ENCODE data around the gene GLT6D1.
"Not testable (repeated sequence)": the region's sequence is repeated elsewhere in the genome, so short reads cannot be mapped to it uniquely, and the experiment has no call there.

The GLT6D1 gene

GRCh38 chr9:135639196-135639595 lies at the start of gene GLT6D1:
Gene GLT6D1 (minus strand): TSS chr9:135639540. CDS start chr9:135639187, 353 bp downstream.
- H3K4me3 Mint-ChIP-seq: no peak within 1 kb of the TSS
- no peak within 1 kb of the TSS for H3K27ac Mint-ChIP-seq
- peaks cover 28% of the 10 kb centered on the region for H3K27me3 Mint-ChIP-seq
- no peaks in the 10 kb centered on the region for H3K4me1 Mint-ChIP-seq (ENCODE audit: low read depth)
- peaks cover 9% of the 10 kb centered on the region for H3K9me3 Mint-ChIP-seq (ENCODE audit: low read depth)
- no peaks in the 10 kb centered on the region for H3K36me3 Mint-ChIP-seq

DNA sequence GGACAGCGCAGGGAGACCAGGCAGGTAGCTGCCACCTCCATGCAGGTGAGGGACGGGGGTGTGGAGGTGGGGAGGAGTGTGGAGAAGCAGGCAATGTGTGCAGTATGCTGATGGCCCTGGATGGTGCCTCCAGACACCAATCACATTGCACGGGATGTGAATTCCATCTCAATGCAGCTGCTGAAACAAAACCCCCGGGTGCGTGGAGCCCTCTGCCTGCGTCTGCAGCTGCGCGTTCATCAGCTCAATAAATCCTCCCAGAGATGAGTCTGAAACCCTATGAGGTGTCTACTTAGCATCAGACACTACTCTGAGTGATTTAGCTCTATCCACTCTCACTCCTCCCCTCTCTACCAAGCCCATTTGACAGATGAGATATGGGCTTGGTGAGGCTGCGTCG lies 49.7 kb upstream of the GLT6D1 start:
- no peaks in the 10 kb centered on the region for H3K36me3 Mint-ChIP-seq
- no peaks in the 10 kb centered on the region for H3K27me3 Mint-ChIP-seq
- no peaks in the 10 kb centered on the region for H3K9me3 Mint-ChIP-seq (ENCODE audit: low read depth)
- no peak overlapping the region for H3K27ac Mint-ChIP-seq
- no peaks in the 10 kb centered on the region for H3K4me1 Mint-ChIP-seq (ENCODE audit: low read depth)
- no peak overlapping the region for H3K4me3 Mint-ChIP-seq

- no peak overlapping the region for H3K27ac Mint-ChIP-seq
- no peaks in the 10 kb centered on the region for H3K27me3 Mint-ChIP-seq
- no peaks in the 10 kb centered on the region for H3K36me3 Mint-ChIP-seq
- no peak overlapping the region for H3K4me3 Mint-ChIP-seq
- no peaks in the 10 kb centered on the region for H3K4me1 Mint-ChIP-seq (ENCODE audit: low read depth)
- H3K9me3 Mint-ChIP-seq (ENCODE audit: low read depth): no peaks in the 10 kb centered on the region
Measured at GRCh38 chr9:135687216-135687615, 47.9 kb upstream of the GLT6D1 start.

DNA sequence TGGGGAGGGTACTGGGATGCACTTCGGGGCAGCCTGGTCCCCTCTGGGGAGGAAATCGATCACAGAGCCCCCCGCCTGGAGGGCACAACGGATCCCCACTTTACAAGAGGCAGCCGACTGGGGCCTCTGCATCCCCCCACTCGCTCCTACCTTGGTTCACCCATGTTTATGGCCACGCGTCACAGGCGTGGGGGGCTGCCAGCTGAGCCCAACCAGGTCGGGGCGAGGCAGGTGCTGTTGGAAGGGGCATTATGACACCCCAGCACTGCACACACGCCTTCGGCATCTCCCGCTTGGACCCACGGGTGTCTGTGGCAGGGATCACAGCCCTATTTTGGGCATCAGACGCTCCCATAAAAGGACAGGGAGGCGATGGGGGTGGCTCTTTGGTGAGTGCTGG lies 45.4 kb upstream of the GLT6D1 start:
- no peak overlapping the region for H3K27ac Mint-ChIP-seq

DNA sequence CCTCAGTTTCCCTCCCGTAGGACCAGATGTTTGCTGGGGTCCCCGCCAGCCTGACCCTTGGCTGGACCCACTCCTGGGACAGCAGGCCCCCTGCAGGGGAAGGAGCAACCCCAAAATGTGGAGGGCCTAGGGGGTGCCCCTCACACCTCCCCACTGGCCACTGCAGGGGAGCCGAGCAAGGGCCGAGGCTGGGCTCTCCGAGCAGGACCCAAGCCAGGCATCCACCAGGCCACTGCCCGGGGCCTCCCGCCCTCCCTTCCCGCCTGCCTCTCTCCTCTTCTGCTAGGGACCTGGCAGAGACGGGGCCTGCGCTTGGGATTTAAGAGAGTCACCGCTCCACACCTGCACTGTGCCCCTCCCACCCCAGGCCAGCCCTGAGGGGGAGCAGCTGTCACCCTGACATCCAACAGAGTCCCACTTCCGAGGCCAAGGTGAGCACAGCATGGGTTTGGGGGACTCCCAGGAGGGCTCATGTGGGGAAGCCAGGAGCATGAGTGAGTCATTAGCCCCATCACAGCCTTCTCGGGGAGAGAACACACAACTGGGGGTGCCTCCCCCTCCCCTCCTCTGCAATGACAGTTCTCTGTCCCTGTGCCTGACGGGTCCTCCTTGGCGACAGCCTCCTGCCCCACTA lies 44.2 kb upstream of the GLT6D1 start:
- H3K27me3 Mint-ChIP-seq: peaks cover 2% of the 10 kb centered on the region
- no peaks in the 10 kb centered on the region for H3K9me3 Mint-ChIP-seq (ENCODE audit: low read depth)
- H3K4me1 Mint-ChIP-seq (ENCODE audit: low read depth): no peaks in the 10 kb centered on the region
- H3K4me3 Mint-ChIP-seq: no peak overlapping the region
- no peak overlapping the region for H3K27ac Mint-ChIP-seq
- H3K36me3 Mint-ChIP-seq: no peaks in the 10 kb centered on the region

More for the DNA sequence above, 45.4 kb upstream of the GLT6D1 start:
- no peaks in the 10 kb centered on the region for H3K9me3 Mint-ChIP-seq (ENCODE audit: low read depth)
- no peaks in the 10 kb centered on the region for H3K36me3 Mint-ChIP-seq
- no peak overlapping the region for H3K4me3 Mint-ChIP-seq
- no peaks in the 10 kb centered on the region for H3K4me1 Mint-ChIP-seq (ENCODE audit: low read depth)
- peaks cover 2% of the 10 kb centered on the region for H3K27me3 Mint-ChIP-seq

- no peaks in the 10 kb centered on the region for H3K9me3 Mint-ChIP-seq (ENCODE audit: low read depth)
- H3K4me1 Mint-ChIP-seq (ENCODE audit: low read depth): no peaks in the 10 kb centered on the region
- no peak overlapping the region for H3K27ac Mint-ChIP-seq
Measured at GRCh38 chr9:135681161-135681560, 41.8 kb upstream of the GLT6D1 start.

DNA sequence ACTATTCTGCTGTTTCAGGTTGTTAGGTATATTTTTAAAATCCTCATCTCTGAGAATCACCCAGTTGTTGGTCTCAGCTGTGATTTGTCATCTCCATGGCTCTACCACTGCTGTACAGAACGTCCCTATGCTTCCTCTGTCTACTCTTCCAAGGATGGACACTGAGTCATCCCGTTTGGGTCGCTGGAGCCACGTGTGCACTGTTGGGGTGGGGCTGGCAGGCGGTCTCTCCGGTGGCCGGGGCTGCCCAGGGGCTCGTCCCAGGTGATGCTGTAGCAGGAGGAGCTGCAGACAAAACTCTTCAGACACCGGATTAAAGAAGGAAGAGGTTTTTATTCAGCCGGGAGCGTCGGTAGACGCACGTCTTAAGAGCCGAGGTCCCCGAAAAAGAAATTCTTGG lies 40.7 kb upstream of the GLT6D1 start:
- Mint-ChIP-seq H3K9me3 (ENCODE audit: low read depth) (no peaks in the 10 kb centered on the region), H3K27me3 (peaks cover 2% of the 10 kb centered on the region), H3K36me3 (no peaks in the 10 kb centered on the region), H3K27ac (no peak overlapping the region), H3K4me3 (no peak overlapping the region), H3K4me1 (ENCODE audit: low read depth) (no peaks in the 10 kb centered on the region)

More at GRCh38 chr9:135681161-135681560, 41.8 kb upstream of the GLT6D1 start:
- Mint-ChIP-seq H3K4me3 (no peak overlapping the region), H3K36me3 (no peaks in the 10 kb centered on the region), H3K27me3 (peaks cover 2% of the 10 kb centered on the region)

DNA sequence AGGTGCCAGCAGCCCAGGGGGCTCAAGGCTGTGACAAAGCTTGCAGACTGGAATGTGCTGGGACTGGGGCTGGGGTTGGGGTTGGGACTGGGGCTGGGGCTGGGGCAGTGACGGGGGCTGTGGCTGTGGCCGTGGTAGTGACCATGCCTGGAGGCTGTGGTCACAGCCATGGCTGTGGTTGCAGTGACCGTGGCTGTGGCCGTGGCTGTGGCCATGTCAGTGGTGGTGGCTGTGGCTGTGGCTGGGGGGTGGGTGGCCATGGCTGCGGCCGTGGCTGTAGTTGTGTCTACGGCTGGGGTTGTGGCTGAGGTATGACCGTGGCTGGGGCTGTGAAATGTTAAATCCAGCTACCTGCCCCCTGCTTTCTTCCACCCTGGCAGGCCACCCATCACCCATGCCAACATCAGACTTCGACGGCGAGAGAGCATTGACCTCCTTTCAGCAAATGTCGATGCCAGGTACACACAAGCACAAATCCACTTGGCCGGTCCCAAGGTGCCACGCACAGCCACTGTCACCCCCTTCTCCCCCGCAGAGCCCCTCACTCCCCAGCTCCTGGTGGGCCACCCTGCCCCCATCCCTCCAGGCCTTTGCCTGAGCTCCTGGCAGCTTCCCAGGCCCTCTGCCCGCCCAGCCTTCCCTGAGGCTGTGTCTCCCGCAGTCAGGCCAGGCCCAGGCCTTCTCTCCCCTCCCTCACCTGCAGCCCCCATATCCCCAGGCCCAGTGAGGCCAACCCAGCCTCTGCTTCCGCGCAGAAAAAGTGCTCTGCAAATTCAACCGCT lies 39.1 kb upstream of the GLT6D1 start:
- H3K27me3 Mint-ChIP-seq: peaks cover 2% of the 10 kb centered on the region
- H3K4me1 Mint-ChIP-seq (ENCODE audit: low read depth): no peaks in the 10 kb centered on the region
- H3K9me3 Mint-ChIP-seq (ENCODE audit: low read depth): no peaks in the 10 kb centered on the region

DNA sequence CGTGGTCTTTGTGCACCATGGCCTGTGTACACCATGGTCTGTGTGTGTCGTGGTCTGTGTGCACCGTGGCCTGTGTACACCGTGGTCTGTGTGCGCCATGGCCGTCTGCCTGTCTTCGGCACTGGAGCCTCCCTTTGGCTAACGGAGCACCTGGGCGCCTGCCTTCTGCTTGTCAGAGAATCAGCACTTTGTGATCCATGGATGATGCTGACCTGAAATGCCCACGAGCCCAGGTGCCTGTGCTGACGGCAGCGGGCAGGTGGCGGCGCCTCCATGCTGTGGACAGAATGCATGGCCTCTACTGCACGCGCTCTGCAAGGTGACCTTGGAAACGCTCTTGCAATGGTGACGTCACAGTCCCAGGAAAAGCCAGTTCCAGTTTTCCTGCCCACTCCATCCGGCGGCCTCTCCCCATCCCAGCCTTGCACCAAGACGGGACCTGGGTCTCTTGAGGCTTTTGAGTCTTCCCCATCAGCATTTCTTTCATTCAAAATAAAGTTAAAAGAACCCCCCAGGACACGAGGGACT lies 38.4 kb upstream of the GLT6D1 start:
- Mint-ChIP-seq H3K36me3 (no peaks in the 10 kb centered on the region), H3K4me1 (ENCODE audit: low read depth) (no peaks in the 10 kb centered on the region), H3K27me3 (peaks cover 2% of the 10 kb centered on the region), H3K4me3 (no peak overlapping the region), H3K9me3 (ENCODE audit: low read depth) (no peaks in the 10 kb centered on the region), H3K27ac (no peak overlapping the region)

More for the DNA sequence above, 39.1 kb upstream of the GLT6D1 start:
- Mint-ChIP-seq H3K4me3 (no peak overlapping the region), H3K27ac (no peak overlapping the region), H3K36me3 (no peaks in the 10 kb centered on the region)

- H3K9me3 Mint-ChIP-seq (ENCODE audit: low read depth): no peaks in the 10 kb centered on the region
- no peak overlapping the region for H3K27ac Mint-ChIP-seq
- no peaks in the 10 kb centered on the region for H3K4me1 Mint-ChIP-seq (ENCODE audit: low read depth)
- no peaks in the 10 kb centered on the region for H3K36me3 Mint-ChIP-seq
- no peak overlapping the region for H3K4me3 Mint-ChIP-seq
- H3K27me3 Mint-ChIP-seq: peaks cover 4% of the 10 kb centered on the region
Measured at GRCh38 chr9:135676891-135677290, 37.6 kb upstream of the GLT6D1 start.

GRCh38 chr9:135674977-135675376 lies 35.6 kb upstream of the GLT6D1 start:
- Mint-ChIP-seq H3K9me3 (ENCODE audit: low read depth) (no peaks in the 10 kb centered on the region), H3K27me3 (peaks cover 2% of the 10 kb centered on the region), H3K4me1 (ENCODE audit: low read depth) (no peaks in the 10 kb centered on the region), H3K4me3 (no peak overlapping the region), H3K27ac (no peak overlapping the region), H3K36me3 (no peaks in the 10 kb centered on the region)

GRCh38 chr9:135673941-135674340 lies 34.6 kb upstream of the GLT6D1 start:
- Mint-ChIP-seq H3K36me3 (no peaks in the 10 kb centered on the region), H3K27ac (no peak overlapping the region), H3K9me3 (ENCODE audit: low read depth) (no peaks in the 10 kb centered on the region), H3K27me3 (peaks cover 2% of the 10 kb centered on the region), H3K4me3 (no peak overlapping the region), H3K4me1 (ENCODE audit: low read depth) (no peaks in the 10 kb centered on the region)

DNA sequence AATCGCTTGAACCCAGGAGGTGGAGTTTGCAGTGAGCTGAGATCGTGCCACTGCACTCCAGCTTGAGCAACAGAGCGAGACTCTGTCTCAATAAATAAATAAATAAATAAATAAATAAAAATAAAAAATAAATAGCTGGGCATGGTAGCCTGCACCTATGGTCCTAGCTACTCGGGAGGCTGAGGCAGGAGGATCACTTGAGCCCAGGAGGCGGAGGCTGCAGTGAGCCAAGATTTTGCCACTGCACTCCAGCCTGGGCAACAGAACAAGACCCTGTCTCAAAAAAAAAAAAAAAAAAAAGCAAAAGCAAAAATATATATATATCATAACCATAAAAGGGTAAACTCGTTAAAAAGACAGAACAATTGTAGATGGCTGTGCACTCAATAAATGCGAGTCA lies 33.4 kb upstream of the GLT6D1 start:
- H3K36me3 Mint-ChIP-seq; H3K4me3 Mint-ChIP-seq; H3K9me3 Mint-ChIP-seq (ENCODE audit: low read depth); H3K27ac Mint-ChIP-seq; H3K4me1 Mint-ChIP-seq (ENCODE audit: low read depth); H3K27me3 Mint-ChIP-seq: not testable (repeated sequence)

DNA sequence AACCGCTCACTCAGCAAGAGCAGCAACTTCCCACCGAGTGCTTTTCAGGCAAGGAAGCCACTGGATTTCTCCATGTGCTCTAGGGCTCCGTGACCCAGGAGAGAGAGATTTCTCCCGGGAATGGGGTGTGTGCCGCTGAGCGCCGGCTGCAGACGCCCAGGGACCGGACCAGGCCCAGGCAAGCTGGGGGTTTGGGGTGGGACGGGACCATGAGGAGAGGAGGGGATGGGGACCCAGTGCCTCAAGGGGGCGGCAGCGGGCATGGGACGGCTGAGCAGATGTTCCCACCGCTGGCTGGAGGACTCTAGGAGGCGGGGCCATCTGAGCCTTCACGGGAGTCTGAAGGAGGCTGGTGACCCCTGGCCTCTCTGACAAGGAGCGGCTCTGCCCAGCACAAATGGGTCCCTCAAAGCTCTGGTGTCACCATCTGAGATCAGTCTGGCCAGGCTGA lies 32.3 kb upstream of the GLT6D1 start:
- H3K27ac Mint-ChIP-seq: no peak overlapping the region
- no peaks in the 10 kb centered on the region for H3K36me3 Mint-ChIP-seq
- no peaks in the 10 kb centered on the region for H3K9me3 Mint-ChIP-seq (ENCODE audit: low read depth)
- no peaks in the 10 kb centered on the region for H3K4me1 Mint-ChIP-seq (ENCODE audit: low read depth)
- no peak overlapping the region for H3K4me3 Mint-ChIP-seq
- H3K27me3 Mint-ChIP-seq: peaks cover 2% of the 10 kb centered on the region

GRCh38 chr9:135670721-135671590 lies 31.6 kb upstream of the GLT6D1 start:
- Mint-ChIP-seq H3K27me3 (peaks cover 2% of the 10 kb centered on the region), H3K36me3 (no peaks in the 10 kb centered on the region), H3K4me3 (no peak overlapping the region), H3K27ac (no peak overlapping the region), H3K9me3 (ENCODE audit: low read depth) (no peaks in the 10 kb centered on the region), H3K4me1 (ENCODE audit: low read depth) (no peaks in the 10 kb centered on the region)

Measured in activated naive CD8-positive, alpha-beta T cell (primary cell).